ENCODE data around the gene ZBTB12. TPM values are rescaled to one million over a fixed set of nuclear protein-coding genes. Genes with fewer than 3 reads are reported as not detected.

ZBTB12 gene
- total and polyA plus RNA-seq, 2 of the 4 experiments (the other 2 are of a cell fraction): 2.0 to 8.5 TPM

DNA sequence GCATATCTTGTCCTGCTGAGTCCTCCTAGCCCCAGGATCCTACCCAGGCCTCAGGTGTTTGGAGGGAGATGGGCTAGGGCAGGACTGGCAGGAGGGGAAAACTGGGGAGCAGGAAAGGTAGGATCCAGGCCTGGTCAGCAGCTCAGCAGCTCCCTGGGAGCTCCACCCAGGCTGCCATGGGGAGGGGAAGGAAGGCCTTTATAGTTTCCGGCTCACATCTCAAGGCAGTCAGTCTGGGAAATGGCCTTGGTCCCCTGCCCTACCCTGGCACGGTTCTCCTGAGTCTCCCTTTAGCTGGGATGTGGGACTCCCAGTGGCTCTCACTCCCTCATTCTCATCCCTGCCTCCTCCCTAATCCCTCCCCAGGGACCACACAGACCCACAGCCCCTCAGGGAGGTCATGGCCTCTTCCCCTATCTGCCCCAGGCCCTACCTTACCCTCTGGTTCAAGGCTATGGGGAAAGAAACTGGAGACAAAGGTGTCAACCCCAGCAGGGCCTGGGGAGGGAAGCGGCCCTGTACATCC, 24.7 kb downstream of the ZBTB12 start:
- H2BK120ac ChIP-seq (ENCODE audit: low read depth, low read length): no peak overlapping the region
- H3K79me1 ChIP-seq (ENCODE audit: low read depth in 1 of 2, low read length in 2 of 2): no peaks in the 10 kb centered on the region
- H2AK9ac ChIP-seq (replicated peaks; ENCODE audit: low read depth, low read length, poor library complexity): peak overlapping the region; percentile 22
- H3K27ac ChIP-seq (ENCODE audit: insufficient read depth, low read length): no peak overlapping the region
- in situ Hi-C loops (cut with MboI; ENCODE audit: low sequenced_read_pairs): no loop called here
- peaks cover 24% of the 10 kb centered on the region for H3K36me3 ChIP-seq (ENCODE audit: control insufficient read depth, insufficient read depth, low read length)
- ChIA-PET CTCF (no interaction called here), POLR2A (ENCODE audit: unreplicated experiment) (interaction anchor here (0.7 kb wide), 1 partner anchor 26 kb away, joined by 3 read pairs; no protein-coding TSS in a partner anchor)
- H4K91ac ChIP-seq (ENCODE audit: insufficient read depth, low read depth, low read length): no peak overlapping the region
- no peak overlapping the region for H2AK5ac ChIP-seq (ENCODE audit: low read depth, low read length)
- no peaks in the 10 kb centered on the region for H3K27me3 ChIP-seq (ENCODE audit: control insufficient read depth, insufficient read depth, low read length)
- TF ChIP-seq FOS (IDR thresholded peaks at IDR 0.05; ENCODE audit: low read depth, low read length) (no peak), RFX5 (IDR thresholded peaks at IDR 0.05; ENCODE audit: low read depth, low read length) (no peak), SMC3 (IDR thresholded peaks at IDR 0.05; ENCODE audit: low read depth, low read length) (no peak), MAZ (IDR thresholded peaks at IDR 0.05; ENCODE audit: borderline replicate concordance, low read depth, low read length) (no peak), CEBPB (IDR thresholded peaks at IDR 0.05; ENCODE audit: low read depth, low read length) (no peak), MAFK (IDR thresholded peaks at IDR 0.05; ENCODE audit: low read depth, low read length) (no peak), CHD1 (IDR thresholded peaks at IDR 0.05; ENCODE audit: low read depth, low read length) (no peak), MXI1 (IDR thresholded peaks at IDR 0.05; ENCODE audit: borderline replicate concordance, low read depth, low read length) (no peak), CTCF (conservative IDR thresholded peaks at IDR 0.05; ENCODE audit: low read depth, low read length) (no peak), RAD21 (IDR thresholded peaks at IDR 0.05; ENCODE audit: low read length) (no peak), RCOR1 (IDR thresholded peaks at IDR 0.05; ENCODE audit: insufficient replicate concordance, low read length) (no peak), POLR2A (IDR thresholded peaks at IDR 0.05; ENCODE audit: low read depth, low read length) (no peak), NFE2L2 (IDR thresholded peaks at IDR 0.05; ENCODE audit: low read depth, low read length) (no peak), ELK1 (IDR thresholded peaks at IDR 0.05; ENCODE audit: borderline replicate concordance, low read depth, low read length) (no peak), BHLHE40 (IDR thresholded peaks at IDR 0.05; ENCODE audit: low read depth, low read length) (no peak)
- TF ChIP-seq, protein P1, sequence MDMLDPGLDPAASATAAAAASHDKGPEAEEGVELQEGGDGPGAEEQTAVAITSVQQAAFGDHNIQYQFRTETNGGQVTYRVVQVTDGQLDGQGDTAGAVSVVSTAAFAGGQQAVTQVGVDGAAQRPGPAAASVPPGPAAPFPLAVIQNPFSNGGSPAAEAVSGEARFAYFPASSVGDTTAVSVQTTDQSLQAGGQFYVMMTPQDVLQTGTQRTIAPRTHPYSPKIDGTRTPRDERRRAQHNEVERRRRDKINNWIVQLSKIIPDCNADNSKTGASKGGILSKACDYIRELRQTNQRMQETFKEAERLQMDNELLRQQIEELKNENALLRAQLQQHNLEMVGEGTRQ (IDR thresholded peaks at IDR 0.05; ENCODE audit: low read depth, low read length): no peak
- no peak overlapping the region for H2BK20ac ChIP-seq (ENCODE audit: low read depth, low read length)
- H3K4me3 ChIP-seq (ENCODE audit: insufficient read depth, low read depth, low read length): no peak overlapping the region
- H3K4me1 ChIP-seq (ENCODE audit: control insufficient read depth, insufficient read depth, low read length): peaks cover 10% of the 10 kb centered on the region
- no peak overlapping the region for H2BK15ac ChIP-seq (ENCODE audit: low read depth, low read length)
- no peak overlapping the region for H2AFZ ChIP-seq (replicated peaks; ENCODE audit: low read length, poor library complexity)
- H3K4ac ChIP-seq (ENCODE audit: low read depth, low read length): no peak overlapping the region
- no peak overlapping the region for H3K4me2 ChIP-seq (ENCODE audit: low read depth, low read length)
- no peak overlapping the region for H2BK5ac ChIP-seq (ENCODE audit: low read depth, low read length, poor library complexity, severe bottlenecking)
- H3K9me1 ChIP-seq (ENCODE audit: insufficient read depth, low read length): no peaks in the 10 kb centered on the region
- intact Hi-C loops (cut with micrococcal nuclease): no loop called here
- no peak overlapping the region for H3K18ac ChIP-seq (ENCODE audit: low read depth, low read length)
- H4K20me1 ChIP-seq (ENCODE audit: insufficient read depth, low read length): 0 out of 2 replicates have a peak, but pooled peaks cover 2% of the 10 kb centered on the region
- WGBS, 2 experiments (ENCODE audit: extremely low coverage in 2 of 2, insufficient read length in 1 of 2): 67% methylated on average over 1 of the region's 3 CpGs; no CpG with 5 or more reads in 1 of the 2 experiments
- DNase-seq: no peak
- no peak overlapping the region for H4K5ac ChIP-seq (ENCODE audit: low read depth, low read length)
- H3K14ac ChIP-seq (replicated peaks; ENCODE audit: low read depth, low read length): no peak overlapping the region
- H3K56ac ChIP-seq (ENCODE audit: extremely low read depth, insufficient read depth, low read length): no peak overlapping the region
- BruUV-seq (replicated peaks): no TSS peak
- no peak overlapping the region for H4K8ac ChIP-seq (ENCODE audit: low read depth in 2 of 2, low read length in 2 of 2)
- no peak overlapping the region for H3K23ac ChIP-seq (ENCODE audit: low read depth, low read length)
- H3K9ac ChIP-seq (ENCODE audit: low read depth, low read length): no peak overlapping the region
- ATAC-seq (ENCODE audit: low read depth): no peak
- H3K9me3 ChIP-seq (ENCODE audit: control insufficient read depth, insufficient read depth, low read length): no peaks in the 10 kb centered on the region
- dilution Hi-C loops (cut with HindIII; ENCODE audit: low sequenced_read_pairs, unreplicated experiment): no loop called here

Measured in IMR-90 (cell line).